Stimulated activated CD8-positive, alpha-beta memory T cell treated with anti-CD3 and anti-CD28 coated beads, Interleukin-7, amount 100 ng/mL, for 48 hours (primary cell): ENCODE results near the gene LOXL1.
A peak's percentile ranks its signal among the peaks of the same experiment; 100 is the strongest.

Source experiments
- DNase-seq, 2 donors: peaks; one replicate each; pipeline ENCODE4 v3.0.0-alpha.2; 2020; ENCODE audit warnings: low read depth in 1 of 2; ENCODE audit errors: extremely low read depth in 1 of 2

LOXL1 gene, protein sequence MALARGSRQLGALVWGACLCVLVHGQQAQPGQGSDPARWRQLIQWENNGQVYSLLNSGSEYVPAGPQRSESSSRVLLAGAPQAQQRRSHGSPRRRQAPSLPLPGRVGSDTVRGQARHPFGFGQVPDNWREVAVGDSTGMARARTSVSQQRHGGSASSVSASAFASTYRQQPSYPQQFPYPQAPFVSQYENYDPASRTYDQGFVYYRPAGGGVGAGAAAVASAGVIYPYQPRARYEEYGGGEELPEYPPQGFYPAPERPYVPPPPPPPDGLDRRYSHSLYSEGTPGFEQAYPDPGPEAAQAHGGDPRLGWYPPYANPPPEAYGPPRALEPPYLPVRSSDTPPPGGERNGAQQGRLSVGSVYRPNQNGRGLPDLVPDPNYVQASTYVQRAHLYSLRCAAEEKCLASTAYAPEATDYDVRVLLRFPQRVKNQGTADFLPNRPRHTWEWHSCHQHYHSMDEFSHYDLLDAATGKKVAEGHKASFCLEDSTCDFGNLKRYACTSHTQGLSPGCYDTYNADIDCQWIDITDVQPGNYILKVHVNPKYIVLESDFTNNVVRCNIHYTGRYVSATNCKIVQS

DNA sequence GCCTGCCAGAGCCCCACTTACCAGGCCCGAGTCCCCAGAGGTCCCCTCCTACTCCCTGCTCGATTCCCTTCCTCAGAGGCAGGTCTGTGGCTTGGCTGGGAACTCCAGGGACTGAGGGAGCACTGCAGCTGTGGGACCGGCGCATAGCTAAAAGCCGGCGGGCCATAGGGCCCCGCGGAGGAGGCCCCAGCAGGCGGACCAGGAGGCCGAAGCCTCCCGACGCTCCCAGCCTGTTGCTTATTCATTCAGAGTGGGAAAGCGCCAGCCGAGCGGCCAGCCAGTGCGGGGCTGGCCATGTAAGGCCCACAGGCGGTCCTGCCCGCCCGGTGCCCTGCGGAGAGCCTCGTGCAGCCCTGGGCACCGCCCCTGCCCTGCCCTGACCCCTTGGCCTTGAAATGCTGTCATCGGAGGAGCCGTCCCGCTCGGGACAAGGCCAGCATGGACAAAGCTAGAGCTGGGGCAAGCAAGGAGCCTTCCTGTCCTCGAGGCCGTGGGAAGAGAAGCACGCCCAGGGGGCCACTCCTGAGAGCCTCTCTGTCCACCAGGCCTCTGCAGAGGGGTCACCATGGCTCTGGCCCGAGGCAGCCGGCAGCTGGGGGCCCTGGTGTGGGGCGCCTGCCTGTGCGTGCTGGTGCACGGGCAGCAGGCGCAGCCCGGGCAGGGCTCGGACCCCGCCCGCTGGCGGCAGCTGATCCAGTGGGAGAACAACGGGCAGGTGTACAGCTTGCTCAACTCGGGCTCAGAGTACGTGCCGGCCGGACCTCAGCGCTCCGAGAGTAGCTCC lies at the start of gene LOXL1:
TSS of gene LOXL1 (plus strand) at position 244 of the 784 bp plus-strand sequence. CDS start at position 566, 322 bp downstream.
- no peak for DNase-seq

DNA sequence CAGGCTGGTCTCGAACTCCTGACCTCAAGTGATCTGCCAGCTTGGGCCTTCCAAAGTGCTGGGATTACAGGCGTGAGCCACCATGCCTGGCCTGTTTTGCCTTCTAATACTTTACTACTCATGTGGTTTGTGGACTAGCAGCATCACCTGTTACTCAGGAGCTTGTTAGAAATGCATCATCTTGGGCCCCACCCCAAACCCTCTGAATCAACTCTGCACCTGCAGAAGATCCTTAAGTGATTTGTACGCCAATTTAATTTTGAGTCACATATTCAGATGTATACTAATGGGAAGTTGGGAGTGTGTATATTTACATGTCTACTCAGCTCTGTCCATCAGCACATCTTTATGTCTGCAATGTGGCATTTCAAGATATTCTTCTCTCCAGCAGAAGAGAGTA lies 46.8 kb upstream of the LOXL1 start:
- no peak for DNase-seq

GRCh38 chr15:73881579-73882320 lies 44.5 kb upstream of the LOXL1 start:
- DNase-seq = no peak

DNA sequence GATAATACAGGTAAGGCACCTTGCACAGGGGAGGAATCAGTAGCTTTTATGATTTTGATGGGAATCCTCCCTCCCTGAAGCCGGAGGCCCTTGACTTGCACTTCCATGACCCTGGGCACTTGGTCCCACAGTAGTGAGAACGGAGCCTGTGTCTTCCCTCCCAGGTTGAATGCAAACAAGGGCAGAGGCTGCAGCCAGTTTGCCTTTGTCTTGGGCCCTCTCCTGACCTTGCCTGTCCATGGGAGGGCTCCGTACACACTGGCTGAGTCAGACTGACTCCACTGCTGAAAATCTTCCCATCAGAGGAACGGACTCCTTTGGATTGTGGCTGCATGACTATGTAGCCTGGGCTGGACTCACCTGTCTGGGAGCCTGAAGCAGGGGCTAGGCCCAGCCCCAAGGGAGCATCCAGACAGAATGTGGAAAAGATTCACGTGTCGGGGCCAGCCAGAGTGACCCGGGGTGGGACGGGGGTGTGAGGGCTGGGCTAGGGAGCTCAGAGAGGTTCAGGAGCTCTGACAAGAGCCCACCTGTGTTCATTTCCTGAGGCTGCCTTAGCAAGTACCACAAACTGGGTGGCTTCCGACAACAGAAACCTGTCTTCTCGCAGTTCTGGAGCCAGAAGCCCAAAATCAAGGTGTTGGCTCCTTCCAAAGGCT lies 43.4 kb upstream of the LOXL1 start:
- DNase-seq = no peak

DNA sequence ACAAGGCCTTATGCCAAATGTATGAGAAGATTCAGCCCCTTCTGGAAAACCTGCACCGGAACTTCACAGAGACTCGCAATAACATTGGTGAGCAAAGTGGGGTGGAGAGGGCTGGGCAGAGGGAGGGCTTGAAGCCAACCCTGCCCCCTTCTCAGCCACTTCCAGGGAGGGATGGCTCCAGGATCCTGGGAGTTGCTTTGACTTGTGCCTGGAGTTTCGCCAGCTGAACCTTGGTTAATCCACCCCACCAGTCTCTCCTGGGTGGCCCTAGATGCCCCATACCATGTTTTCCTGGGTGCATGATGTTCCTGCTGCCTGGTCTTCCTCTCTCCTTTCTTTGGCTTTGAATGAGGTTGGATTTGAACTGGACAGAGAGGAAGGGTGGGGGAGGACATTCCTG lies 42.1 kb upstream of the LOXL1 start:
- DNase-seq = no peak

- no peak for DNase-seq
Measured at GRCh38 chr15:73885954-73886700, 40.1 kb upstream of the LOXL1 start.

- DNase-seq = no peak
Measured at GRCh38 chr15:73886717-73887345, 39.4 kb upstream of the LOXL1 start.

DNA sequence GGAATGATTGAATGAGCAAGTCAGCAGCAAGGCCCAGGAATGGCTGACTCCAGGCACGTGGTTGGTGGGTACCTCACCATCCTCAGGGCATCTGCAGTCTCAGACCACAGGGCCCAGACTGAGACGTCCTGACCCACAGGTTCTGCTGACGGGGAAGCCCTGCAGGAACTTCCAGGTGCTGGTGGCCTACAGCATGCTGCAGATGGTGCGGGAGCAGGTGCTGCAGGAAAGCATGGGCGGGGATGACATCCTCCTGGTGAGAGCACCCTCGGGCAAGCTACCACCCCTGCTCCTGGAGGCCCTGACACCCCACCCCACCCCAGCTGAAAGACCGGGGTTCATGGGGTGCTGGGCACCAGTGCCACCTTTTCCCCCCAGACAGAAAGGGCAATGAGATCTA lies 38.8 kb upstream of the LOXL1 start:
- no peak for DNase-seq

- no peak for DNase-seq
Measured at GRCh38 chr15:73888224-73889041, 37.8 kb upstream of the LOXL1 start.

DNA sequence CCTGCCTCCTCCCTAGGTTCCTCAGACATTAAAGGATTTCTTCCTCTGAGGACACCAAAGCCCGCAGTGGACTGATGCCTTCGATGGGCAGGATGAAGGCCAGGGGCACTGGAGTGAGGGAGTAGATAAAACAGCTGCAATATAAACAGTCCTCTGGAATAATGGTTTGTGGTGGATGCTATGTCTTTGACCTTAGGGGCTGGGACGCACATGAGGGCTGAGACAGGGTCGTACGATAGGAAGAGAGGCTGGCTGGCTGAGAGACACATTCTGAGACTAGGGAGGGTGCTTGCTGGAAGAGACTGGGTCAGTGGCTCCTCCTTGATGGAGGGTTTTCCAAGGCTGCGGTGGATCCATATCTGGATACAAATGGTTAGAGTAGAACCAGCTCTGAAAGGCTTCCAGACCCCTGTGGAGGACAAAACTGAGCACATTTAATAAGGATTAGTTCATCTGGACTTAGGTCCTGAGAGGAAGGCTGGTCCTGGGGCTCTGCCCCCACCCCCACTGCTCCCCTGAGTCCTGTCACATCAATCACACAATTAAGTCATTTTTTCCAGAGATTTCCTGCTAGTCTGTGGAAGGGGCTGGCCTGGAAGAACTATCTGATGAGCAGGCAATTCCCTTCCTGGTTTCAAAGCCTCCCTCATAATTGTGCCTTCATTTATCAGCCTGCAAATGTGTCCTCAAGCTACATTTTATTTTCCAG lies 37.1 kb upstream of the LOXL1 start:
- DNase-seq = no peak

DNA sequence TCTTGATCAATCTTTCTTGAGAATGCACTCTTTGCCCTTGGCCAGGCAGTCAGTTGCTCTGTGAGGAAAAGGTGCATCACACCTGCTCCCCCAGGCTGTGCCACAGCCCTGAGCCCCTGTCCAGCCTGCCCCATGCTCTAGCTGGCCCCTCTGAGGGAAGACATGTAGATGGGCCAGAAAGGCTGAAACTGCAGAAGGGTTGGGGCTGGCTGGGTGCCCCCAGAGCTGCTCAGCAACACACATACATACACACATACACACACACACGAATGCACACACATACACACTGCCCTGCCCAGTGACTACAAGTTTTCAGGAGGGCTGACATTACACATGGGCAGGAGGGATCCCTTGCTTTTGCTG lies 36.5 kb upstream of the LOXL1 start:
- DNase-seq = no peak

DNA sequence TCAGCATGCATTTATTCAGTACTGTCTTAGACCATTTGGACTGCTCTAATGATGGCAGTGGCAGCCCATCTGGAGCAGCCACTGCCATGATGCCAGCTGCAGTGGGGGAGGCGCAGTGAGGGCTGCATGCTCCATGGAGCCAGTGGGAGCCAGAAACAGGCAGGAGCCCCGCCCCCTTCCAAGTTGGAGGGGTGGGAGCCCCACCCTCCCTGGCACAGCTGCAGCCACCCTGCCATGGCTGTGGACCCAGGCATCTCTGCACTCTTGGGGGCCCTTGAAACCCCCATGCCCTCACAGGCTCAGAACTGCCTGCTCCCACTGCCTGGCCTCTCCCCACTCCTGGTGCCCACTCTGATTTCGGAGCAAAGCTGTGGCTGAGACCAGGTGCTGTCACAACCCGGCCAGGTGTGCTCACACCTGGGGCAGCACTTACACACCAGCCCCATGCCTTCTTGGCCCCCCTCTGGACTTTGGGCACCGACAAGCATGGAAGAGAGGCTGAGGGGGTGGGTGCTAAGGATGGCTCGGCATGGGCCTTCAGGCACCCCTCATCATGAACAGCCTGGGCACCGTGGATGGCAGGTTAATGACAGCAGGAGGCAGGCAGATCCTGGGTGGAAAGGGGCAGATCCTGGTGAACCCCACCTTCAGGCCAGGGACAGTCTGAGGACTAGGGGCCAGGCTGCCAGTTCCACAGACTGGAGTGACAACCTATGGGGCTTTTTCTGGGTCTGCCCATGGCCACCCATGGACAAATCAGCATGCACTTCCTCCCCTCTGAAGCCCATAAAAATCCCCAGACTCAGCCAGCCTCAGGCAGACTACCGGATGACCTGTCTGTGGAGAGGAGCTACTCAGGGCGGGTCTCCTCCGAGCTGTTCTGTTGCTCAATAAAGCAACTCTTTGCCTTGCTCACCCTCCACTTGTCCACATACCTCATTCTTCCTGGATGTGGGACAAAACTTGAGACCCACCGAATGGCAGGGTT lies 34.6 kb upstream of the LOXL1 start:
- no peak for DNase-seq

- no peak for DNase-seq
Measured at GRCh38 chr15:73892446-73893226, 33.6 kb upstream of the LOXL1 start.

DNA sequence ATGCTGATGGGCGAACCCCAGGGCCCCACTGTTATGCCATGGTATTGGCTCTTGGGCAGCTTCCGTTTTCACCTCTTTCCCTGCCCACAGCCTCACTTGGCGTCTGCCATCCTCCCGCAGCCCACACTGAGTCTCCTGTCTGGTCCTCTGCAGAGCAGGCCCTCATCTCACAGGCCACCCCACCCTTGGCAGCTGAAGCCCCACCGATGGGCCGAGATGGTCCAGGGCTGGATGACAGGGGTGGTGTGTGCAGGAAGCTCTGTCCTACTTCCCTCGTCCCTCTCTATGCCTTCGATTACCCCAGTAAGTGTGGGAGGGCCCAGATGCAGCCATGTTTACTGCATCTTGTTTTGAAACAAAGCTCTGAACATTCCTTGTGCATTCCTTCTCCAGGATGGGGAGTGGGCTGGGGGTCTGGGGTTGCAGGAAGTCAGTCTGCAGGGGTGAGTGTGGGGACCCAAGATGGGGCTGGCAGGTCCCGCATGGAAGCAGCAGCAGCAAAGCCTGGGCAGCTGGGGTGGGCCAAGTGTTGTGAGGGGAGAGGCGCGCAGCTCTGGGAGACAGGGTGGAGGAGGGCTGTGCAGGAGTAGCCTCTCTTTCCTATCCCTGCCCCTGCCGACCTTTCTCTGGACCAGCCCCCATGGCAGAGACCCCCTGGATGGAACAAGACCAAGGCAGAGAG lies 32.0 kb upstream of the LOXL1 start:
- no peak for DNase-seq

GRCh38 chr15:73897441-73898261 lies 28.6 kb upstream of the LOXL1 start:
- DNase-seq = peak; percentile 37 to 47
